Activated effector memory CD4-positive, alpha-beta T cell treated with anti-CD3 and anti-CD28 coated beads, Interleukin-2, amount 50 U/mL, for 16 hours (primary cell): ENCODE results near the gene FTL.
A peak's percentile ranks its signal among the peaks of the same experiment; 100 is the strongest.
"Not testable (repeated sequence)": the region's sequence is repeated elsewhere in the genome, so short reads cannot be mapped to it uniquely, and the experiment has no call there.

Source experiments
- DNase-seq: peaks from one replicate; pipeline ENCODE4 v3.0.0-alpha.2; 2020

Gene FTL

GRCh38 chr19:48965040-48965805 lies at the start of gene FTL:
FTL (plus strand) TSS chr19:48965309; CDS start chr19:48965508, 199 bp downstream.
- peak; percentile 96 for DNase-seq

DNA sequence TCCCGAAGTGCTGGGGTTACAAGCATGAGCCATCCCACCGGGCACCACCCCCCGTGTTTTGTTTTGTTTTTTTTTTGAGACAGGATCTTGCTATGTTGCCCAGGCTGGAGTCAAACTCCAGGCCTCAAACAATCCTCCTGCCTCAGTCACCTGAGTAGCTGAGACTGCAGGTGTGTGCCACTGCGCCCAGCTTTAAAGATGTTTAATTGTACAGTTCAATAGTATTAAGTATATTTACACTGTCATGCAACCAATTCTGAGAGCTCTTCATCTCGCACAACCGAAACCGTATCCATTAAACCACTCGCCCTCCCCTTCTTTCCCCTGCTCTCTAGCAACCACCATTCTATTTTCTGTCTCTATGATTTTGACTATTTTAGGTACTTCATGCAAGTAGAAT lies 49.4 kb upstream of the FTL start:
- no peak for DNase-seq

DNA sequence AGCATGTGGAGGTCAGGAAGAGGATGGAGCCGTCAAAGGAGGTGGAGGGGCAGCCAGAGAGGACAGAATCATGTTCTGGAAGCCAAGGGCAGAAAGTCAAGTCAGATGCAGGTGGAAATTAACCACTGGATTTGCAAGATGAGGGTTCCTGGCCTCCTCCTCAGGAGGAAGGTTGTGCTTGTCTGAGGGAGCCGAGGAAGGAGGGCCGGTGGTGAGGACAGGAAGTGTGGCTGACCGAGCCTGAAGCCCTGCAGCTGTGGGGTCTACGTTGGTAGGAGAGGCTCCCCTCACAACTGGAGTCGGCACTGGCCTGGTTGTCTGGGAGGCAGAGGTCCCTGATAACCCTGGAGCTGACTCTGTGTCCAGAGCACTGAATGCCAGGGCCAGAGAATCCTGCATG lies 47.0 kb upstream of the FTL start:
- DNase-seq, result no peak

- DNase-seq, result no peak
These were observed 46.3 kb upstream of the FTL start for GRCh38 chr19:48918801-48919247.

DNA sequence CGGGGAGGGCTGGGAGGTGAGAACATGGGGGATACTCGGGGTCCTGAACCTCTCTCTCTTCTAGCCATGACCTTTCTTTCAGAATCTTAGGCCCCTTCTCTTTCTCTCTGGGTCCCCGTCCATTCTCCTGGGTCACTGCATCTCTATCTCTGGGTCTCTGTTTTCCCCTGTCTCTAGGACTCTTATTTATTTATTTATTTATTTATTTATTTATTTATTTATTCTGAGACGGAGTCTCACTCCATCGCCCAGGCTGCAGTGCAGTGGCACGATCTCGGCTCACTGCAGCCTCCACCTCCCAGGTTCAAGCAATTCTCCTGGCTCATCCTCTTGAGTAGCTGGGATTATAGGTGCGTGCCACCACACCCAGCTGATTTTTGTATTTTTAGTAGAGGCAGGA lies 45.8 kb upstream of the FTL start:
- not testable (repeated sequence) for DNase-seq

GRCh38 chr19:48920949-48921348 lies 44.2 kb upstream of the FTL start:
- no peak for DNase-seq

DNA sequence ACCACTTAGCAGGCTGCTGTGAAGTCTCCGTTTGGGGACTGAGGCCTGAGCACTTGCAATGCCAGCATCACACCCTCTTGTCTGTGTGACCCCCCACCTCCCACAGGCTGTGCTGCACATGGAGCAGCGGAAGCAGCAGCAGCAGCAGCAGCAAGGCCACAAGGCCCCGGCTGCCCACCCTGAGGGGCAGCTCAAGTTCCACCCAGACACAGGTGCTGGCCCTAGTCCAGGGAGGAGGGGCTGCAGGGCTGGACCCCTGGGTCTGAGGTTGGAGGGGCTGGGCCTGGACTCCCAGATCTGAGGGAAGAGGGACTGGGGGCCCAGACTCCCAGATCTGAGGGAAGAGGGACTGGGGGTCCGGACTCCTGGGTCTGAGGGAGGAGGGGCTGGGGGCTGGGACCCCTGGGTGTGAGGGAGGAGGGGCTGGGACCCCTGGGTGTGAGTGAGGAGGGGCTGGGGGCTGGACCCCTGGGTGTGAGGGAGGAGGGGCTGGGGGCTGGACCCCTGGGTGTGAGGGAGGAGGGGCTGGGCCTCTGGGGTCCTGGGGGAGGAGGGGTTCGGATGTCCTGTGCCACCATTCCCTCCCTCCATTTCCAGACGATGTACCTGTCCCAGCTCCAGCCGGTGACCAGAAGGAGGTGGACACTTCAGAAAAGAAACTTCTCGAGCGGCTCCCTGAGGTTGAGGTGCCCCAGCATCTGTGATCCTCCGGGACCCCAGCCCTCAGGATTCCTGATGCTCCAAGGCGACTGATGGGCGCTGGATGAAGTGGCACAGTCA lies 43.2 kb upstream of the FTL start:
- DNase-seq, result no peak

DNA sequence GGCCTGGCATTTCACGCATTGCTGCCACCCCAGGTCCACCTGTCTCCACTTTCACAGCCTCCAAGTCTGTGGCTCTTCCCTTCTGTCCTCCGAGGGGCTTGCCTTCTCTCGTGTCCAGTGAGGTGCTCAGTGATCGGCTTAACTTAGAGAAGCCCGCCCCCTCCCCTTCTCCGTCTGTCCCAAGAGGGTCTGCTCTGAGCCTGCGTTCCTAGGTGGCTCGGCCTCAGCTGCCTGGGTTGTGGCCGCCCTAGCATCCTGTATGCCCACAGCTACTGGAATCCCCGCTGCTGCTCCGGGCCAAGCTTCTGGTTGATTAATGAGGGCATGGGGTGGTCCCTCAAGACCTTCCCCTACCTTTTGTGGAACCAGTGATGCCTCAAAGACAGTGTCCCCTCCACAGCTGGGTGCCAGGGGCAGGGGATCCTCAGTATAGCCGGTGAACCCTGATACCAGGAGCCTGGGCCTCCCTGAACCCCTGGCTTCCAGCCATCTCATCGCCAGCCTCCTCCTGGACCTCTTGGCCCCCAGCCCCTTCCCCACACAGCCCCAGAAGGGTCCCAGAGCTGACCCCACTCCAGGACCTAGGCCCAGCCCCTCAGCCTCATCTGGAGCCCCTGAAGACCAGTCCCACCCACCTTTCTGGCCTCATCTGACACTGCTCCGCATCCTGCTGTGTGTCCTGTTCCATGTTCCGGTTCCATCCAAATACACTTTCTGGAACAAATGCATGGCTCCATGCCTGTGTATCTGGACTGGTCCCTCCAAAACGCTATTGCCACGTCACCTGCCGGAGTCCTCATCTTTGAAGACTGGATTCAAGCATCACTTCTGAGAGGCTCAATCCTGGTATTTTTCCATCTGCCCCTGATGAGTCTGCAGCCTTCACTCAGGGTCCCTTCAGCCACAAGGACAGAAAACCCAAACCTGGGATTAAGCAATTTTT lies 42.3 kb upstream of the FTL start:
- DNase-seq, result no peak

DNA sequence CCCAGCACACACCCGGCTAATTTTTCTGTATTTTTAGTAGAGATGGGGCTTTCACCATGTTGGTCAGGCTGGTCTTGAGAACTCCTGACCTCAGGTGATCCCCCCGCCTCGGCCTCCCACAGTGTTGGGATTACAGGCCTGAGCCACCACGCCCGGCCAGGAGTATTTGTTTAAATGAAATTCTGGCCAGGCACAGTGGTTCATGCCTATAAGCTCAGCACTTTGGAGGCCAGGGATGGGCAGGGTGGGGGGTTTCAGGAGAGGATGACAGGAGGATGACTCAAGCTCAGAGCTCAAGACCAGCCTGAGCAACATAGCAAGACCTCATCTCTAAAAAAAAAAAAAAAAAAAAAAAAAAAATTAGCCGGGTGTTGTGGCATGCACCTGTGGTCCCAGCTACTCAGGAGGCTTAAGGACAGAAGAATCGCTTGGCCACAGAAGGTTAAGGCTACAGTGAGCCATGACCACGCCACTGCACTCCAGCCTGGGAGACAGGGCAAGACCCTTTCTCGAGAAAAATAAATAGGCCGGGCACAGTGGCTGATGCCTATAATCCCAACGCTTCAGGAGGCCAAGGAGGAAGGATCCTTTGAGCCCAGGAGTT lies 39.8 kb upstream of the FTL start:
- DNase-seq, result no peak

DNA sequence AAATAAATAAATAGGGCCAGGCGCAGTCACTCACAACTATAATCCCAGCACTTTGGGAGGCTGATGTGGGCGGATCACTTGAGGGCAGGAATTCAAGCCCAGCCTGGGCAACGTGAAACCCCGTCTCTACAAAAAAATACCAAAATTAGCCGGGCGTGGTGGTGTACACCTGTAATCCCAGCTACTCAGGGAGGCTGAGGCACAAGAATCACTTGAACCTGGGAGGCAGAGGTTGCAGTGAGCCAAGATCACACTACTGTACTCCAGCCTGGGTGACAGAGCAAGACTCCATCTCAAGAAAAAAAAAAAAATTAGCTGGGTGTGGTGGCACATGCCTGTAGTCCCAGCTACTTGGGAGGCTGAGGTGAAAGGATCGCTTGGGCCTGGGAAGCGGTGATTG lies 39.2 kb upstream of the FTL start:
- not testable (repeated sequence) for DNase-seq

- DNase-seq, result no peak
These were observed 38.2 kb upstream of the FTL start for GRCh38 chr19:48926909-48927308.

- DNase-seq, result not testable (repeated sequence)
These were observed 37.4 kb upstream of the FTL start for GRCh38 chr19:48927692-48928091.

DNA sequence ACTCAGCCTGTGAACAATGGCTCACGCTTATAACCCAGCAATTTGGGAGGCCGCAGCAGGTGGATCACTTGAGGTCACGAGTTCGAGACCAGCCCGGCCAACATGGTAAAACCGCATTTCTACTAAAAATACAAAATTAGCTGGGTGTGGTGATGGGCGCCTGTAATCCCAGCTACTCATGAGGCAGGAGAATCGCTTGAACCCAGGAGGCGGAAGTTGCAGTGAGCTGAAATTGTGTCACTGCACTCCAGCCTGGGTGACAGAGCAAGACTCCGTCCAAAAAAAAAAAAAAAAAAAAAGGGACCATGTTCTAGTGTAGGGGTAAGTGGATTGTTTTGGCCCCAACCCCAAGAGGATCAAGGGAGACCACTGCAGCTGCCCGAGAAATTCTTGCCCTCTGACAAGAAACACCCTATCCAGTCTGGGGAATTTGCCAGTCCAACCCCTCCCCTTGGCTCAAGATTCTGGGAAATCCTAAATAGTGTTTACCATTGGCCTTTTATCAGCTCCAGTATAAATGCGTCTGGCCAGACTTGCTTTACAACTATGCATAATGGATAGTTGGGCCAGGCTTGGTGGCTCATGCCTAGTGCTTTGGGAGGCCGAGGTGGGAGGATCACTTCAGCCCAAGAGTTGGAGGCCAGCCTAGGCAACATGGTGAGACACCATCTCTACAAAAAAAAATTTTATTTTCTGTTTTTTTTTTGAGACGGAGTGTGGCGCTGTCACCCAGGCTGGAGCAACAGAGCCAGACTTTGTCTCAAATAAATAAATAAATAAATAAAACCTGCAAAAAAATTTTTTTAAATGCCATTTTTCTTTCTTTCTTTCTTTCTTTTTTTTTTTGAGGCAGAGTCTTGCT lies 36.7 kb upstream of the FTL start:
- DNase-seq, result no peak

GRCh38 chr19:48933382-48933932 lies 31.7 kb upstream of the FTL start, which contains the start of gene DHDH:
DHDH (plus strand) TSS chr19:48933699; CDS start chr19:48933722, 23 bp downstream.
- DNase-seq, result peak; percentile 94

DNA sequence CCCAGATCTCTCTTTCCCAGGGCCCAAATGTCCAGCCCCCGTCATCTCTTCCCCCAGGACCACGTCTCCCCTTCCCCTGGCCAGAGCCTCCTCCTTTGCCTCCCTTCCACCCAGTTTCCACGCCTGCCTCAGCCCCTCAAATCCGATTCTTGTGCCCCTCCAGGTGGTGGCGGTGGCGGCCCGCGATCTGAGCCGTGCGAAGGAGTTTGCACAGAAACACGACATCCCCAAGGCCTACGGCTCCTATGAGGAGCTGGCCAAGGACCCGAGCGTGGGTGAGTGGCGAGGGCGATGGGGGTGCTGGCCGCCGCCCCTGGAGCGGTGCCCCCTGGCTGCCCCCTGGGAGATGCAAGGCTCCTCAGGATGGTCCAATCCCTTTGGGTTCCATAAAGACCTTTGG lies 30.3 kb upstream of the FTL start:
- no peak for DNase-seq

- DNase-seq, result no peak
These were observed 29.2 kb upstream of the FTL start for GRCh38 chr19:48935864-48936263.

GRCh38 chr19:48938256-48938655 lies 26.9 kb upstream of the FTL start:
- no peak for DNase-seq

DNA sequence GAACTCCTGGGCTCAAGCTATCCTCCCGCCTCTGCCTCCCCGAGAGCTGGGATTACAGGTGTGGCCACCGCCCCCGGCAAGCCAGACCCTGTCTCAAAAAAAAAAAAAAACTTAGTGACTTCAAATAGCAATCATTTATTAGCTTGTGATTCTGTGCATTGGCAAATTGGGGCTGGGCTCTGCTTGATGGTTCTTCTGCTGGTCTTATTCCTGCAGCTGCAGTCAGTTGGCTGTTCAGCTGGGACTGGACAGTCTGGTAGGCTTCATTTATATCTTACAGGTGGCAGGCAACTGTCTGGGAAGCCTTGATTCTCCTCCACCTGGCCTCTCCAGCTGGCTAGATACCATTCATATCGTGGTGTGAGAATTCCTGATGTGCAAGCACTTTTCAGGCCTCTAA lies 24.2 kb upstream of the FTL start:
- no peak for DNase-seq

GRCh38 chr19:48943081-48943480 lies 22.0 kb upstream of the FTL start:
- no peak for DNase-seq

GRCh38 chr19:48945415-48945814 lies 19.7 kb upstream of the FTL start:
- DNase-seq, result no peak

DNA sequence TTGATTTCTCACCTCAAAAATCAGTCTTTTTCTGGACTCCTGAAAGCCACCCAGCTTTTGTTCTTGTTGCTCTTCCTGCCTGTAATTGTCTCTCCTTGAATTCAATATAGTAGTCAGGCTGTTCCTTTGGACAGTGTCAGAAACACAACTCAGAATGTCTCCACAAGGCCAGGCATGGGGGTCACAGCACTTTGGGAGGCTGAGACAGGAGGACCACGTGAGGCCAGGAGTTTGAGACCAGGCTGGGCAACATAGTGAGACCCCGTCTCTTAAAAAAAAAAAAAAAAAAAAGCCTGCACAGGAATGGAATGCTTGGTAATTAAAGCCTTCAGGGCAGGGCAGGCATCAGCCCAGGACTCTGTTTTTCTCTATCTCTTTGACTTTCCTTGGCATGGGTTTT lies 19.3 kb upstream of the FTL start:
- no peak for DNase-seq
